ENCODE results near the gene UBASH3B. TPM values are rescaled to one million over a fixed set of nuclear protein-coding genes. Genes with fewer than 3 reads are reported as not detected.
A peak's percentile ranks its signal among the peaks of the same experiment; 100 is the strongest.
"Not testable (repeated sequence)": the region's sequence is repeated elsewhere in the genome, so short reads cannot be mapped to it uniquely, and the experiment has no call there.

The UBASH3B gene
- total RNA-seq, 1 experiment from 2014 or later, result 12.8 TPM

DNA sequence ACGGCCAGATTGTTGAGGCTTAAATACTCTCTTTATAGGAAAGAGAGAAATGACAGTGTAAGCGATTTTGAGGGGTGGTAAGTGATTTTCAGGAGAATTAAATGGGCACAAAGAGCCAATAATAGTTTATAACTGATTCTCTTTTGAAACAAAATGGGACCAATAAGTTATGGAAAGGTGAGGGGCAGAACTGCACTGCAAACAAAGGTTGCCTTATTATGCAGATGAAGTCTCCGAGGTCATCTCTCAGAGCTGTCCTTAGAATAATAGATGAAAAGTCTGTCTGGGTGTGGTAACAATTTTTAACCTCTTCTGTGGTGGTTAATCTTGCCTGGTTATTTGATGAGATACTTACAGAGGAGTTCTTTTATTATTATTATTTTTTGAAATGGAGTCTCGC, 168.0 kb downstream of the UBASH3B start:
- in situ Hi-C loops (cut with HindIII; ENCODE audit: low pct_unique_long_range_greater_than_20kb, low sequenced_read_pairs), result no loop called here
- no peak for DNase-seq (ENCODE audit: low read depth, low spot score)

DNA sequence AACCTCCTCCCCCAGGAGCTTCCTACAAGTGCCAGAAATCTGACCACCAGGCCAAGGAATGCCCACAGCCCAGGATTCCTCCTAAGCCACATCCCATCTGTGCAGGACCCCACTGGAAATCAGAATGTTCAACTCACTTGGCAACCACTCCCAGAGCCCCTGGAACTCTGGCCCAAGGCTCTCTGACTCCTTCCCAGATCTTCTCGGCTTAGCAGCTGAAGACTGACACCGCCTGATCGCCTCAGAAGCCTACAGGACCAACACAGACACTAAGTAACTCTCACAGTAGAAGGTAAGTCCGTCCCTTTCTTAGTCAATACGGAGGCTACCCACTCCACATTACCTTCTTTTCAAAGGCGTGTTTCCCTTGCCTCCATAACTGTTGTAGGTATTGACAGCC, 173.8 kb downstream of the UBASH3B start:
- DNase-seq (ENCODE audit: low read depth, low spot score); in situ Hi-C loops (cut with HindIII; ENCODE audit: low pct_unique_long_range_greater_than_20kb, low sequenced_read_pairs): not testable (repeated sequence)

DNA sequence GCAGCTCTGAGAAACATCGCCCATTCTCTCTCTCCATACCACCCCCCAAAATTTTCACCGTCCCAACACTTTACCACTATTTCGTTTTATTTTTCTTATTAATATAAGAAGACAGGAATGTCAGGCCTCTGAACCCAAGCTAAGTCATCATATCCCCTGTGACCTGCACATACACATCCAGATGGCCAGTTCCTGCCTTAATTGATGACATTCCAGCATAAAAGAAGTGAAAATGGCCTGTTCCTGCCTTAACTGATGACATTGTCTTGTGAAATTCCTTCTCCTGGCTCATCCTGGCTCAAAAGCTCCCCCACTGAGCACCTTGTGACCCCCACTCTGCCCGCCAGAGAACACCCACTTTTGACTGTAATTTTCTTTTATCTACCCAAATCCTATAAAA, 176.8 kb downstream of the UBASH3B start:
- DNase-seq (ENCODE audit: low read depth, low spot score); in situ Hi-C loops (cut with HindIII; ENCODE audit: low pct_unique_long_range_greater_than_20kb, low sequenced_read_pairs): not testable (repeated sequence)

DNA sequence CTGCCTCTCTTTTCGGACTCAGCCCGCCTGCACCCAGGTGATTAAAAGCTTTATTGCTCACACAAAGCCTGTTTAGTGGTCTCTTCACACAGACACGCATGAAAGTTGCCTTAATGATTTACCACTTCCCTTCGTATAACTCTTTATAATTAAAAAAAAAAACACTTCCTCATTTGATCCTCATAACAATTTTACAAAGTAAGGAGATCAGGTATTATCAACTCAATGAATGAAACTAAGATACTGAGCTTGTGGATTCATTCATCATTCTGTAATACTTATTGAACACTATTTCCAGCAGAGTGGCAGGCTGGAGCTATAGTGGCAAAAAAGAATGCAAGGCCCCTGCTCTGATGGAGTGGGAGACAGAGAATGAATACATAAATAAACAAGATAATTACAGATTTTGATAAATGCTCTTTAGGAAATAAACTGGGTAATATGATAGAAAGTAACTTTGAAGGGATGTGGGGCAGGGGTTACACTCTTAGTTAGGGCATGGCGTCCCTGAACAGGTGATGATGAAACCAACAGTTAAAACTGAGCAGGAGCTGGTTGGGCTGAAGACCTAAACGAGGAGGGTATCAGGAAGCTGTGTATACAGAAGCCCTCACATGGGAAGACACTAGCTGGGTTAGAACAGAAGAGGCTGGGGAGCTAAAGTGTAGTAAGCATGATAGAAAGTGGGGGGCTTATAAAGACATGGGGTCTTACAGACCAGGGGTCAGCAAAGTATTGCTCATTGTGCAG, 177.4 kb downstream of the UBASH3B start:
- no peak for DNase-seq (ENCODE audit: low read depth, low spot score)
- in situ Hi-C loops (cut with HindIII; ENCODE audit: low pct_unique_long_range_greater_than_20kb, low sequenced_read_pairs), result no loop called here

GRCh38 chr11:122833846-122834464, 178.4 kb downstream of the UBASH3B start:
- no peak for DNase-seq (ENCODE audit: low read depth, low spot score)
- in situ Hi-C loops (cut with HindIII; ENCODE audit: low pct_unique_long_range_greater_than_20kb, low sequenced_read_pairs), result no loop called here

- in situ Hi-C loops (cut with HindIII; ENCODE audit: low pct_unique_long_range_greater_than_20kb, low sequenced_read_pairs), result no loop called here
- no peak for DNase-seq (ENCODE audit: low read depth, low spot score)
Observed at GRCh38 chr11:122836916-122837315, 181.4 kb downstream of the UBASH3B start.

DNA sequence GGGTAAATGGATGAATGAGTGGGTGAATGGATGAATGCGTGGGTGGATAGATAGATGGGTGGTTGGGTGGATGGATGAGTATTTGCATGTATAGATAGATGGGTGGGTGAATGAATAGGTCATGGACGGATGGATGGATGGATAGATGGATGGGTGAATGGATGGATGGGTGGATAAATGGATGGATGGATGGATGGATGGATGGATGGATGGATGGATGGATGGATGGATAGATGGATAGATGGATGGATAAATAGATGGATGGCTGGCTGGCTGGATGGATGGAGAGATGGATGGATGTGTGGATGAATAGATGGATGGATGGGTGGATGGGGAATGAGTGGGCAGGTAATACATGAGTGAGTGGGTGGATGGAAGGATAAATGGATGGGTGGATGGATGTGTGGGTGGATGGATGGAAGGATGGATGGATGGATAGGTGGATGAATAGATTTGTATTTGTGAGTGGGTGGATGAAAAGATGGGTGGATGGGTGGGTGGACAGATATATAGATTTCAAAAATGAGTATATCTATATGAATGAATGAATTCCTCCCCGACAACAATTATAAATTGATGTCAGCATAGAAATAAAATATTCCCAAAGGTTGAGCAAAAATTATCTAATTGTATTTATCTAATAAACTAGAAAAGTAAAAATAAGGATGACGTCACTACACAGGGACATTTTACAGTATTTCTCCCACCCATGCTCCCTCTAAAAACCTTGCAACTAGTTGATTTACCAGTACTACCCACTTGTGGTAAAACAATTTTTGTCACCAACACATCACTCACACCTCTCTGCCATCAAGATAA, 182.2 kb downstream of the UBASH3B start:
- no peak for DNase-seq (ENCODE audit: low read depth, low spot score)
- in situ Hi-C loops (cut with HindIII; ENCODE audit: low pct_unique_long_range_greater_than_20kb, low sequenced_read_pairs), result no loop called here

DNA sequence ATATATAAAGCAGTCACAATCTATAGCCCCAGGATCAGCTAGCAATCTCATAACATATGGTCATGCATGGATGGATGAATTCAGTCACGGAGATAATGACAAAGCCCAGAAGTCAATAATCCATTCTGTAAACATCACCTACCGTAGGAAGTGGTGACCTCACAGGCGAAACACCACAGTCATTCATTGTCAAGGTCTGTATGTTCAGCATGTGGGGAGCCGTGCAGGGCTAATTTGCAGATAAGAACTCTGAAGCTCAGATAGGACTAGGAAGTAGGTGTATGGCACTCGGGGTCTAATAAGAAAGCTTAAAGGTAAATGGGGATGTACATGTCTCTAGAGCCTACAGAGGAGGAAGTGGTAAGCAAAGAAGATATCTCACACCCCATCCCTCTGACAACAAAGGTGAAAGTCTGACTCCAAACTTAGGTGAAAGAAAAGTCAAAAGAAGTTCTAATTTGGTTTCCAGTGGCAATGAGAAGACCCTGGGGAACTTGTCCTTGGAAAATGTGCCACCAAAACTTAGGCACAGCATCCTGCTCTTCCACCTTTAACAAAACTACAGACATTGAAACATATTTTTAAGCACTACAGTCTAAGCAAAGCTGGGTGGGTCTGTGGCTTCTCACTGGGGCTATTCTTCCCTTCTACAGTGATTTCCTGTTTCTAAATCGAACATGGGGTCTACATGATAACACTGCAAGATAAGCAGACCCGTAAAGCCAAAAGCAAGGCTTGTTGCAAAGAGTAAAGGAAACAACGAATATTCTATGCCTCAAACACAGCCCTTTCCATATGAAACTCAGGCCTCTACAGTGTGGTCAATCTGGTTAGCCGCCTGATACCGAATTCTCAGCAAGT, 188.0 kb downstream of the UBASH3B start:
- in situ Hi-C loops (cut with HindIII; ENCODE audit: low pct_unique_long_range_greater_than_20kb, low sequenced_read_pairs), result no loop called here

GRCh38 chr11:122847466-122847865, 191.9 kb downstream of the UBASH3B start:
- in situ Hi-C loops (cut with HindIII; ENCODE audit: low pct_unique_long_range_greater_than_20kb, low sequenced_read_pairs), result no loop called here
- no peak for DNase-seq (ENCODE audit: low read depth, low spot score)

More for the DNA sequence above, 188.0 kb downstream of the UBASH3B start:
- no peak for DNase-seq (ENCODE audit: low read depth, low spot score)

DNA sequence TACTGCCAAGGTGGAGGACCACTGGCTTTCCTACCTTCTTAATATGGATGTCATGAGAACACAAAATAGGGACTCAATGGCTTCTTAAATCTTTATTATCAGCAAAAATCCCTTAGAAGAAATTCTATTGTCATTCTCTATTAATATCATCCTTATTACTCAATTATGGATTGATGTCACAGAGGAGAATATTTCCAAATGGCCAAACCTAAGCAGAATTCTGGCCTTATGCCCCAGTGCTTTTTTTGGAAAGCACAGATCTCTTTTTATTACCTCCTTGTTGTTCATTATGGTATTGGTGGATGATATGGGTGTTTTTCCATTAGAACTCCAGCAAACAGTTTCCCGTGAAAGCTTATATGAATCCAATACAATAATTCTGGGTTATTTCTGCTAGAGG, 192.7 kb downstream of the UBASH3B start:
- DNase-seq (ENCODE audit: low read depth, low spot score), result no peak
- in situ Hi-C loops (cut with HindIII; ENCODE audit: low pct_unique_long_range_greater_than_20kb, low sequenced_read_pairs), result no loop called here

DNA sequence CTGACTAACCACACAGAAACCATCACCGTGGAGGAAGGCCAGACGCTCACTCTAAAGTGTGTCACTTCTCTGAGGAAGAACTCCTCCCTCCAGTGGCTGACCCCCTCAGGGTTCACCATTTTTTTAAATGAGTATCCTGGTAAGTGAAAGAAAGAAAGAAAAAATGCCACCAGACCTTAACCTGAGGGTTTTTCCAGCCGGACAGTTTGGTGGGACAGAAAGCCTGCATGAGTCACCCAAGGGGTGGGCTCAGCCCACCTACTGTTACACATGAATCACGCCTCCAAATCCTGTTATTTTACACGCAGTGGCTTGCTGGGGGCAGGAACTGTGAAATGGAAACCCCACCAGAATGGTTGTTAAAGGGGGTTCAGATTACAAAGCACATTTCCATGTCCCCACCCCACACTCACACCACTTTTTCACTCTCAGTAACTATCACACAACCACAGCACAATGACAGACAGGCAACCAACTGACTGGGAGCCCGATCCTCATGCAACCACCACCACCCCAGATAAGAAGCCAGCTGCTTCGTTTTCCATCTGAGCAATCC, 194.6 kb downstream of the UBASH3B start:
- in situ Hi-C loops (cut with HindIII; ENCODE audit: low pct_unique_long_range_greater_than_20kb, low sequenced_read_pairs), result no loop called here
- no peak for DNase-seq (ENCODE audit: low read depth, low spot score)

GRCh38 chr11:122851366-122851966, 195.9 kb downstream of the UBASH3B start:
- DNase-seq (ENCODE audit: low read depth, low spot score), result no peak
- in situ Hi-C loops (cut with HindIII; ENCODE audit: low pct_unique_long_range_greater_than_20kb, low sequenced_read_pairs), result no loop called here

DNA sequence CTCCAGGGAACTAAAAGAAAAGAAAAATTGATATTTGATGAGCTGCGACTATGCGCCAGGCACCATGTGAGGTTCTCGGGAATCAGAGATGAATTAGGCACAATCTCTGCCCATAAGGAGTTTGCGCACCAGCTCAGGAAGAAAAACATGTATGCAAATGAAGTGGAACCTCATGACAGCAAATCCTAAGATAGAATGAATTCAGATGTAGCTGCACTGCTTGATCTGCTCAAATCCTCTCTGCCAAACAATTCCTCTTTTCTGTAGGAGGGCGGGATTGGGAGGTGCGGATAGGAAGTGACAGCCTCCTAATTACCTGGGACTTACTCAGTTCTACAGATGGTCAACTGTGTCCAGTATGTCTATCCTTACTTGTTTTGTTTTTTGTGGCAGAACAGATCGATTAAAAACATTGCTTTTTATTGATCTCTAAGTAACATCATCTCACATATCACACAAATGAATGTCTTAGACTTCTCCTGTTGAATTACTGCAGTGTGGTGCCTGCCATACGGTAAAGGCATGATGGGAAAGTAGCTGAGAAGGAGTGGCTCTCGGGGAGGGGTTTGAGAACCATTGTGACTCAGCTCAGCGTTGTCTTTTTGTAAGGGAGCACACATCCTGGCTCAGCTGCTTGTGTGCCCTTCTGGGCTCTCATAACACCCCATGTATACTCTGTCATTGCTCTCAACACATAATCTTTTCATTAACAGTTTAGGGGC, 196.7 kb downstream of the UBASH3B start:
- DNase-seq (ENCODE audit: low read depth, low spot score), result no peak
- in situ Hi-C loops (cut with HindIII; ENCODE audit: low pct_unique_long_range_greater_than_20kb, low sequenced_read_pairs), result no loop called here

- no peak for DNase-seq (ENCODE audit: low read depth, low spot score)
- in situ Hi-C loops (cut with HindIII; ENCODE audit: low pct_unique_long_range_greater_than_20kb, low sequenced_read_pairs), result no loop called here
Observed at GRCh38 chr11:122852796-122853160, 197.3 kb downstream of the UBASH3B start.

DNA sequence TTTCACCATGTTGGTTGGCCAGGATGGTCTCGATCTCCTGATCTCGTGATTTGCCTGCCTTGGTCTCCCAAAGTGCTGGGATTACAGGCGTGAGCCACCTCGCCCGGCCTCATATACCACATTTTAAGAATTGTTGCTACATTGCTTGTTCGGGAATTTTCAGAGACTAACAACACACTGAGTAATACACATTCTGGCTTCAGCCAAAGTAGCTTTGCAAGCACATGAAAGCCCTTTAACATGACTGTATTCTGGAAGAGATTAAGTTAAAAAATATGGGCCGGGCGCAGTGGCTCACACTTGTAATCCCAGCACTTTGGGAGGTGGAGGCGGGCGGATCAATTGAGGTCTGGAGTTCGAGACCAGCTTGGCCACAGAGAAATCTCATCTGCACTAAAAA, 197.7 kb downstream of the UBASH3B start:
- no peak for DNase-seq (ENCODE audit: low read depth, low spot score)
- in situ Hi-C loops (cut with HindIII; ENCODE audit: low pct_unique_long_range_greater_than_20kb, low sequenced_read_pairs), result no loop called here

- in situ Hi-C loops (cut with HindIII; ENCODE audit: low pct_unique_long_range_greater_than_20kb, low sequenced_read_pairs), result no loop called here
- DNase-seq (ENCODE audit: low read depth, low spot score), result peak; percentile 88
Observed at GRCh38 chr11:122853971-122854446, 198.5 kb downstream of the UBASH3B start.
